Hepatocyte (in vitro differentiated cells): ENCODE data around the gene SLC17A8. TPM values are rescaled to one million over a fixed set of nuclear protein-coding genes. Genes with fewer than 3 reads are reported as not detected.

Experiments used
- DNase-seq: peaks from one replicate; pipeline ENCODE4 v3.0.0-alpha.2; 2016; ENCODE audit warnings: low spot score
- H2AFZ ChIP-seq: fragments of 200-600 bp; sonication (generic); 2 replicates; pipeline ENCODE4 v1.6.0; 2016; ENCODE audit warnings: antibody characterized with exemption, mild to moderate bottlenecking
- H3K27ac ChIP-seq: fragments of 200-600 bp; sonication (generic); 2 replicates; pipeline ENCODE4 v1.5.1; 2016; ENCODE audit warnings: mild to moderate bottlenecking
- H3K27me3 ChIP-seq: fragments of 200-600 bp; sonication (generic); 2 replicates; pipeline ENCODE4 v1.6.1; 2016
- H3K36me3 ChIP-seq: fragments of 200-600 bp; sonication (generic); replicated peaks from 2 replicates; pipeline ENCODE4 v1.5.1; 2016; ENCODE audit warnings: low read depth; ENCODE audit not compliant: insufficient read depth
- H3K4me1 ChIP-seq: fragments of 200-600 bp; sonication (generic); 2 replicates; pipeline ENCODE4 v1.5.1; 2016; ENCODE audit warnings: mild to moderate bottlenecking, moderate library complexity; ENCODE audit not compliant: insufficient read depth
- H3K4me2 ChIP-seq: fragments of 200-600 bp; sonication (generic); 2 replicates; pipeline ENCODE4 v1.6.0; 2016
- H3K4me3 ChIP-seq: fragments of 200-600 bp; sonication (generic); 2 replicates; pipeline ENCODE4 v1.5.1; 2016; ENCODE audit warnings: mild to moderate bottlenecking
- H3K79me2 ChIP-seq: fragments of 200-600 bp; sonication (generic); 2 replicates; pipeline ENCODE4 v1.6.0; 2017; ENCODE audit warnings: mild to moderate bottlenecking
- H3K9me2 ChIP-seq: fragments of 200-600 bp; sonication (generic); replicated peaks from 2 replicates; pipeline ENCODE4 v1.6.0; 2017; ENCODE audit warnings: mild to moderate bottlenecking; ENCODE audit not compliant: insufficient read depth
- H3K9me3 ChIP-seq: fragments of 200-600 bp; sonication (generic); 2 replicates; pipeline ENCODE4 v1.5.1; 2016; ENCODE audit warnings: low read depth, mild to moderate bottlenecking
- H4K20me1 ChIP-seq: fragments of 200-600 bp; sonication (generic); 2 replicates; pipeline ENCODE4 v1.6.0; 2016; ENCODE audit warnings: mild to moderate bottlenecking; ENCODE audit not compliant: insufficient read depth, poor library complexity, severe bottlenecking
- CTCF ChIP-seq: fragments of 200-600 bp; sonication (generic); IDR thresholded peaks from 2 replicates; pipeline ENCODE4 v1.5.1; 2016; ENCODE audit warnings: antibody characterized with exemption, mild to moderate bottlenecking; ENCODE audit not compliant: poor library complexity
- EZH2 ChIP-seq: fragments of 200-600 bp; sonication (generic); IDR thresholded peaks from 2 replicates; pipeline ENCODE4 v1.6.1; 2016; ENCODE audit warnings: antibody characterized with exemption, mild to moderate bottlenecking, borderline replicate concordance
- EZH2phosphoT487 ChIP-seq: fragments of 200-600 bp; sonication (generic); IDR thresholded peaks from one replicate; pipeline ENCODE4 v1.6.1; 2018; ENCODE audit warnings: antibody characterized with exemption, mild to moderate bottlenecking, low read depth, moderate library complexity; ENCODE audit not compliant: unreplicated experiment, severe bottlenecking
- WGBS: methylation state at CpG from one replicate; pipeline ENCODE4 v1.1.6; 2016; ENCODE audit warnings: low lambda C conversion rate; ENCODE audit errors: missing lambda C conversion rate; 5-methylcytosine and 5-hydroxymethylcytosine counted together
- polyA plus RNA-seq: library from polyadenylated mRNA; unstranded; fragments of >200 nt; fragmentation: Nextera tagmentation; extraction: Ambion mirVana; gene quantifications from 2 replicates; pipeline ENCODE4 v1.2.1, GENCODE V29; 2016
- total RNA-seq: library from RNA; depleted of rRNA; stranded (reverse); fragments of >200 nt; gene quantifications from 2 replicates; pipeline ENCODE4 v1.2.3, GENCODE V29; 2014

SLC17A8 gene
- total and polyA plus RNA-seq, 2 experiments from 2014 or later, result 0.10 TPM; not detected in 1

- WGBS, result 73% methylated on average over 2 of the region's 2 CpGs
- no peaks in the 10 kb centered on the region for H3K4me1 ChIP-seq
- H4K20me1 ChIP-seq, result no peaks in the 10 kb centered on the region
- TF ChIP-seq EZH2phosphoT487 (no peak), EZH2 (no peak), CTCF (no peak)
- H3K27me3 ChIP-seq, result no peaks in the 10 kb centered on the region
- no peaks in the 10 kb centered on the region for H3K36me3 ChIP-seq
- no peak overlapping the region for H3K27ac ChIP-seq
- no peak for DNase-seq
- no peaks in the 10 kb centered on the region for H3K79me2 ChIP-seq
- no peaks in the 10 kb centered on the region for H3K9me3 ChIP-seq
- H2AFZ ChIP-seq, result no peak overlapping the region
- no peak overlapping the region for H3K4me3 ChIP-seq
- no peak overlapping the region for H3K4me2 ChIP-seq
- no peaks in the 10 kb centered on the region for H3K9me2 ChIP-seq
Observed at GRCh38 chr12:100381379-100381778, 24.5 kb downstream of the SLC17A8 start.

- H4K20me1 ChIP-seq, result no peaks in the 10 kb centered on the region
- WGBS, result 81% methylated on average over 6 of the region's 6 CpGs
- H3K4me3 ChIP-seq, result no peak overlapping the region
- no peaks in the 10 kb centered on the region for H3K9me2 ChIP-seq
- DNase-seq, result no peak
- H2AFZ ChIP-seq, result no peak overlapping the region
- no peaks in the 10 kb centered on the region for H3K79me2 ChIP-seq
- no peaks in the 10 kb centered on the region for H3K9me3 ChIP-seq
- no peaks in the 10 kb centered on the region for H3K36me3 ChIP-seq
- no peak overlapping the region for H3K27ac ChIP-seq
- TF ChIP-seq EZH2 (no peak), EZH2phosphoT487 (no peak), CTCF (no peak)
- no peak overlapping the region for H3K4me2 ChIP-seq
- no peaks in the 10 kb centered on the region for H3K4me1 ChIP-seq
- H3K27me3 ChIP-seq, result no peaks in the 10 kb centered on the region
Observed at GRCh38 chr12:100382338-100382737, 25.5 kb downstream of the SLC17A8 start.

GRCh38 chr12:100383586-100384558 lies 27.0 kb downstream of the SLC17A8 start:
- no peaks in the 10 kb centered on the region for H3K36me3 ChIP-seq
- no peak for TF ChIP-seq CTCF
- no peak for TF ChIP-seq EZH2phosphoT487
- TF ChIP-seq EZH2, result no peak
- no peak for DNase-seq
- H3K4me1 ChIP-seq, result no peaks in the 10 kb centered on the region
- no peaks in the 10 kb centered on the region for H3K9me2 ChIP-seq
- H3K4me2 ChIP-seq, result no peak overlapping the region
- H2AFZ ChIP-seq, result no peak overlapping the region
- no peak overlapping the region for H3K4me3 ChIP-seq
- no peaks in the 10 kb centered on the region for H3K27me3 ChIP-seq
- H3K27ac ChIP-seq, result no peak overlapping the region
- no peaks in the 10 kb centered on the region for H4K20me1 ChIP-seq
- no peaks in the 10 kb centered on the region for H3K9me3 ChIP-seq
- no peaks in the 10 kb centered on the region for H3K79me2 ChIP-seq
- WGBS, result 89% methylated on average over 9 of the region's 9 CpGs
